ENCODE data around the gene PSME3IP1.
"Not testable (repeated sequence)": the region's sequence is repeated elsewhere in the genome, so short reads cannot be mapped to it uniquely, and the experiment has no call there.

Gene PSME3IP1

GRCh38 chr16:57196753-57197152 is 10.9 kb upstream of the PSME3IP1 start:
- DNase-seq (ENCODE audit: low read depth) = no peak

GRCh38 chr16:57196286-57196685 is 10.4 kb upstream of the PSME3IP1 start:
- DNase-seq (ENCODE audit: low read depth) = peak; percentile 5

GRCh38 chr16:57194512-57194911 is 8.7 kb upstream of the PSME3IP1 start:
- DNase-seq (ENCODE audit: low read depth) = peak; percentile 75

- DNase-seq (ENCODE audit: low read depth) = peak; percentile 23
Observed at GRCh38 chr16:57192720-57193486, 7.1 kb upstream of the PSME3IP1 start.

- DNase-seq (ENCODE audit: low read depth) = peak; percentile 44
Observed at GRCh38 chr16:57192146-57192545, 6.3 kb upstream of the PSME3IP1 start.

GRCh38 chr16:57191056-57191571 is 5.3 kb upstream of the PSME3IP1 start:
- DNase-seq (ENCODE audit: low read depth) = peak; percentile 70

- DNase-seq (ENCODE audit: low read depth) = peak; percentile 3
Observed at GRCh38 chr16:57190136-57190535, 4.3 kb upstream of the PSME3IP1 start.

GRCh38 chr16:57189527-57189926 is 3.7 kb upstream of the PSME3IP1 start:
- not testable (repeated sequence) for DNase-seq (ENCODE audit: low read depth)

GRCh38 chr16:57188711-57189002 is 2.8 kb upstream of the PSME3IP1 start:
- DNase-seq (ENCODE audit: low read depth) = no peak

GRCh38 chr16:57187902-57188710 is 2.3 kb upstream of the PSME3IP1 start:
- DNase-seq (ENCODE audit: low read depth) = not testable (repeated sequence)

GRCh38 chr16:57186872-57187854 is 1.3 kb upstream of the PSME3IP1 start:
- peak; percentile 31 for DNase-seq (ENCODE audit: low read depth)

- DNase-seq (ENCODE audit: low read depth) = no peak
Observed at GRCh38 chr16:57185446-57185944, 344 bp downstream of the PSME3IP1 start.

GRCh38 chr16:57184887-57185445 is 873 bp downstream of the PSME3IP1 start:
- peak; percentile 53 for DNase-seq (ENCODE audit: low read depth)

- DNase-seq (ENCODE audit: low read depth) = no peak
Observed at GRCh38 chr16:57184113-57184512, 1.7 kb downstream of the PSME3IP1 start.

GRCh38 chr16:57179215-57179828 is 6.5 kb downstream of the PSME3IP1 start:
- DNase-seq (ENCODE audit: low read depth) = peak; percentile 8

GRCh38 chr16:57178793-57179212 is 7.0 kb downstream of the PSME3IP1 start:
- DNase-seq (ENCODE audit: low read depth) = peak; percentile 14

GRCh38 chr16:57178196-57178595 is 7.6 kb downstream of the PSME3IP1 start:
- DNase-seq (ENCODE audit: low read depth) = no peak

GRCh38 chr16:57175896-57176295 is 9.9 kb downstream of the PSME3IP1 start:
- DNase-seq (ENCODE audit: low read depth) = peak; percentile 56

GRCh38 chr16:57172721-57173290 is 13.0 kb downstream of the PSME3IP1 start:
- no peak for DNase-seq (ENCODE audit: low read depth)

GRCh38 chr16:57169327-57169726 is 16.5 kb downstream of the PSME3IP1 start:
- DNase-seq (ENCODE audit: low read depth) = no peak

GRCh38 chr16:57167953-57168352 is 17.9 kb downstream of the PSME3IP1 start:
- peak; percentile 70 for DNase-seq (ENCODE audit: low read depth)
